GM21381 (cell line): ENCODE measurements around the gene RCBTB2.
"Not testable (repeated sequence)": the region's sequence is repeated elsewhere in the genome, so short reads cannot be mapped to it uniquely, and the experiment has no call there.

Experiments
- ATAC-seq: cut with Tn5 transposase; IDR thresholded peaks from one replicate; pipeline ENCODE4 v1.9.1; 2021; ENCODE audit warnings: mild to moderate bottlenecking, moderate library complexity; ENCODE audit not compliant: unreplicated experiment

The RCBTB2 gene

DNA sequence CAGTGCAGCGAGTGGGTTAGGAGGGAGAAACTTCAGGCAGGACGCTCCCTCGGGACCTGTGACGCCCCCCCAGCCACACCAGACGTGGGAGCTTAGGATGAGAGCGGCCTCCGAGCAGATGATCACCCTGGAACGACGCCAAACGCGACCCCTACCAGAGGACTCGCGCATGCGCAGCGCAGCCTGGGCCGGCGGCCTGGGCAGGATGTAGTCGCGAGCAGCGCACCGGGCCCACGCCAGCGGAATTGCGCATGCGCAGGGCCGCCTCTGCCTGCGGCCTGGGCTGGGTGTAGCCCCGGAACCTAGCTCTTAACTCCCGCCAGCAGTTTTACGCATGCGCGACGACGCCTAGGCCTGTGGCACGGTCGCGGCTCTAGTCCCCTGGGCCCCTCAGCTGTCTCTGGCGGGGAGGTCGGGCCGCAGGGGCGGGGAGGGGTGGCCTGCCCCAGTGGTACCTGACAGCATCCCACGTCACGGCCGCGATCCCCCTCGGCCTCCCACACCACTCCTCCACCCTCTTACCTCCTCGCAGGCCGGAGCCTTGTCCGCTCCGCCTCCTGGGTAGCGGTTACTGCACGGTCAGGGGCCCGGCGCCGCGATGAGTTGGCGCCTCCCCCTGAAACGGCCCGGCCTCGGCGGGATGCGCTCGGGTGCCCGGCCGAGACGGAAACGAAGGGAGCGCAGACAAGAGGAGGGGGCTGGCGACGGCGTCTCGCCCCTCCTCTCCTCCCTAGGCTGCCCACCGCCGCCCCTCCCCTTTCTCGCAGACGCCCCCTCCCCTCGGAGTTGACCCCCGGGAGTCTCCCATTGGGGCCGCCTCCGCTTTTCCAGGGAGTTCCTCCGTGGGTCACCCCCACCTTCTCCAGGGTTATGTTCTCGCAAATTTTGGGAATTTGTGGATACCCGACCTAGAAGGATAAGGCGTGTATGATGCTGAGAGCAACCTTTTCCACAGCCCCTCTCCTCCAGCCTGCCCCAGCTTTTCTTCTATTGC, at the start of gene RCBTB2:
Gene RCBTB2 (minus strand): TSS at position 575 of the 994 bp plus-strand sequence. CDS start 11,141 bp downstream, outside the sequence.
- peak; percentile 77 for ATAC-seq

DNA sequence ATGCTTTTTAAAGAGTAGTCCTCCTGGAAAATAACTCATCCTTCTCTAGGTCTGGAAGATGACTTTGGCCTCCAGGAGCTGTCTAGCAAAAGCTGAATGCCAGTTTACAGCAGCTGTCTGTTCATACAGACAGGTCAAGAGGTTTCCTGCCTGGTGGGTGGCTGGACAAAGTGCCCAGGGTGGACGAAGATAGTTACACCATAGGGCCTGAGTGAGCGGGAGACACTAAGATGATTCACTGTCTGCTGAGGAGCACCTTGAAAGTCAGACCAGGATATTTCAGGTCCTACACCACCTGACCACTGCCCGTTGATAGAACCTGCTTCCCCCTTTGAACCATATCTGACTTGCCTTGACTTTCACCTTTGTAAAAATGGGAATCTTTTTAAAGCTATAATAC, 49.2 kb upstream of the RCBTB2 start:
- ATAC-seq: no peak

DNA sequence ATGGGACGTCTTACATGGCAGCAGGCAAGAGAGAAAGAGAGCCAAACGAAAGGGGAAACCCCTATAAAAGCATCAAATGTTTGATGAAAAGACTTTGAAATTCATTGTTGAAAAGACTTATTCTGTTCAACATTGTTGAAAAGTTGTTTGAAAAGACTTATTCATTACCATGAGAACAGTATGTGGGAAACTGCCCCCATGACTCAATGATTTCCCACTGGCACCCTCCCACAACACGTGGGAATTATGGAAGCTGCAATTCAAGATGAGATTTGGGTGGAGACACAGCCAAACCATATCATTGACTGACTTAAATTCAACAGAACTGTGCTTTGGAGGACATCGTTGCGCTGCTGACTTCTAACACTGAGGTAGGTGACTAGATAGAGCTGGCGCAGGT, 48.0 kb upstream of the RCBTB2 start:
- no peak for ATAC-seq

DNA sequence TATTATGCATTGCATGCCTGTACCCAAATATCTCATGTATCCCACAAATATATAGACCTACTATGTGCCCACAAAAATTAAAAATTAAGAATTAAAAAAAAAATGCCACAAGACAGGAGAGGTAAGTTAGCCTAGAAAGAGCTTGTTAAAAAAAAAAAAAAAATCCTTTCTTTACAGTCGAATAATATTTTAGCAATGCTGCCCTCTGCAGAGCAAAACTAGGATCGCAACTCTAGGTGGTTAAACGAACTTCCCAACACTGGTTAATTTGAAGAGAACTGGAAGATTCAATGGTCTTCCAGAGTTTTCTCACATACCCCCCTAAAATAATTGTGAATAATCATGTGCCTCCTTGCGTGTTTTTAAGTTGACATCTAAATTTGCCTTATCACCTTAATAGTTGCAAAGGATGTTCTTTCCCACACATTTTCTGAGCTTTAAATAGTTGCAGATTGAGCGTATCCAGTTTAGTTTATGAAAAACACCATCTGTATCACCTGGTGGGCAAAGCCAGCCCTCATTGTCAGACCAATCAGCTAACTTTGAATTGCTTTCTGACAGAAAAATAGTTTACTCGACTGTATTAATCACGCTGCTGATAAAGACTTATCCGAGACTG, 47.4 kb upstream of the RCBTB2 start:
- no peak for ATAC-seq

DNA sequence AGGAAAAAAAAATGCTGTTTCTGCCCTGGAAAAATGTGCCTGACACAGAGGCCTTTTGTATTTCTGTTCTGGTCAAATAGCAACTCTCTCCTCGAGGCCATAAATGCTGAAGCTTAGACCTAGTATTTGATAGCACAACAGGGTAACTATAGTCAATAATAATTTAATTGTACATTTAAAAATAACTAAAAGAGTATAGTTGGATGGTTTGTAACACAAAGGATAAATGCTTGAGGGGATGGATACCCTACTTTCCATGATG, 47.0 kb upstream of the RCBTB2 start:
- ATAC-seq: not testable (repeated sequence)

DNA sequence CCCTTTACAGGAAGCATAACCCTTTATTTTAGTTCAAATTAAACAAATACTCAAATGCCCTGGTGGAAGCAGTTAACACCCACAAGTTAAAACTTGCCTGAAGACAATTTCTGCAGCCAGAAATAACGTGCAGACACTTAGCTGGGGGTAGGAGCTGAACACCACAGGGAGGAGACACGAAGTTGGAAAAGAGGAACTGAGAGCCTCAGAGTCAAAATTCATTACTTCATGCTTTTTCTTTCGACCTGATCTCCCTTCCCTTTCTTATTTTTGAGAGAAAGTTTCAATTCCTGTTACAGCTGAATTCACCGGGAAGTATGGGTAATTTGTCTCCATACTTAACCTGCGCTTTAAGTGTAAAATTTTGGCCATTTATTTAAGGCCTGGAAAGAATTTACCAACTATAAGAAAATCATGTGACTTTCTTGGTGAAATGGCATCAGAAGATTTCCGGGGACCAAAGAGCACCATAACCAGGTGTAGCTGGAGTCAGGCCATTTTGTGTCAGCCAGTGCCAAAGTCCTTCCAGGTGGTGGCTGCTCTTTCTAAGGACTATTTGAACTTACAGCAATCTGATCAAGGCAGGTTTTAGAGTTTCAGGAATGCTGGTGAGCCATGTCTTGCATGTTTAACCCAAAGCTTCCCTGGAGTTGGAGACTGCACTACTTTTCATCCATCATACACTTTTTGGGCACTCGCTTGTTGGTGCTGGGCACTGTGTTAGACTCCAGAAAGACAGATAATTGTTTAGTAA, 46.5 kb upstream of the RCBTB2 start:
- peak; percentile 77 for ATAC-seq

DNA sequence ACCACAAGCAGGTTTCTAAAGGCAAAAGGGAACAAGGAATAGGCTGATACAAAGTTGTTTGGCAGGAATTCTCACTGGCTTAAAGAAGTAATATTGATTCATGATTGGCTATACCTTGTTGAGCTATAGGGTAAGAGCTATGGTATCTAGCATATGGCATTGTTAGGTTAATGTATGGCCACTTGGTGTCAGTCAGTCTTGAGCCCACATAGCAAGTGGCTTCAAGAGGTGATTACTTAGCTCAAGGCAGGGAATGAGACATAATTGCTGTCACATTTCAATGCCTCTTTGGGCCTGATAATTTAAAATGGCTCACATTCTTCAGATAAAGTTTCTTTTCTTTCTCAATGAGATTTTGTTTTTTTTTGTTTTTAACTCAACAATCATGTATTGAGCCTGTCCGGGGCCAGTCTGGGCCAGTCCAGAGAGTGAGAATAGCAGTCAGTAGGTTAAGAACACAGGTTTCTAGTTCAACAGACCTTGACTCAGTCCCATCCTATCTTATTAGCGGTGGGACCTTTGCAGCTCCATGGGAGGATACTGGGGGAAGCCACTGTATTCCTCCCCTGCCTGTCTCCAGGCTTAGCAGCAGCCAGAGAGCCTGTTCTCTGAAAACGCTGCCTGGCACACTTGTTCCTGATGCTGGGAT, 45.8 kb upstream of the RCBTB2 start:
- peak; percentile 45 for ATAC-seq

DNA sequence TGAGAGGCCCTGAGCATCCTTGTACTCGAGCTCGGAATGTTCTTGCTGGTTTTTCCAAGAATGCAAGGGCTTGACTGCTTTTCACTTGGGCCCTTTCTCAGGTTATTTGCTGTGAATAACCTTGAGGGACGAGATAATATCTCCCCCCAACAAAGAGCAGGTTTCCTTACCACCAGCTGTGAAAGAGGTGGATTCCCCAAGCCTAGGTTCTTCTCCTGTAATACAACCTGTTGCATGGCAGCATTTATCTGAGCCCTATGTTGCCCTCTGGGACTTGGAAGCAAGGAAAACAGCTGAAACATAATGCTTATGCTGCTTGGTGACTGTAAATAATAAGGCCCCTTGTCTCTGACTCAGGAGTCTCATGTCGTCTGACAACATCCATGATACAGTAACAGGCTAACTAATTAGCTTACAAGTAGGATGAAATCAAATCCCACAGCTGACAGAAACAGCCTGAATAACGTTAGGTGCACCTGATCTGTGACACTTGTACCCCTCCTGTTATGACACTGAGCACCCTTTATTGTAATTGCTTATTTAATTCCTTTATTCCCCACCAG, 43.6 kb upstream of the RCBTB2 start:
- ATAC-seq: no peak

DNA sequence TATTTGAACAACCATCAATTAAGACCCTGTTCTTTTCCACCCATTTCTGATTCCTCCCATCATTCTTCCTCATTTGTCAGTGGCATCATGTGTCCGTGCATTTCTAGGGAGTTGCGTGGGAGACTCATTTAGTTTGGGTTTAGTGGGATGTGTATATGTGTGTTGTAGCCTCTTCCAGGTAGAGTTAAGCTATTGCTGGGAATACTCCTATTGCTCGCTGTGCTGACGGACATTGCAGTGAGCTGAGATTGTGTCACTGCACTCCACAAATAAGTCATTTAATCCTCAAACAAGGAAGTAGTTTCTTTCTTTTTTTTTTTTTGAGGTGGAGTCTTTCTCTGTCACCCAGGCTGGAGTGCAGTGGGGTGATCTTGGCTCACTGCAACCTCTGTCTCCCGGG, 42.2 kb upstream of the RCBTB2 start:
- ATAC-seq: no peak

DNA sequence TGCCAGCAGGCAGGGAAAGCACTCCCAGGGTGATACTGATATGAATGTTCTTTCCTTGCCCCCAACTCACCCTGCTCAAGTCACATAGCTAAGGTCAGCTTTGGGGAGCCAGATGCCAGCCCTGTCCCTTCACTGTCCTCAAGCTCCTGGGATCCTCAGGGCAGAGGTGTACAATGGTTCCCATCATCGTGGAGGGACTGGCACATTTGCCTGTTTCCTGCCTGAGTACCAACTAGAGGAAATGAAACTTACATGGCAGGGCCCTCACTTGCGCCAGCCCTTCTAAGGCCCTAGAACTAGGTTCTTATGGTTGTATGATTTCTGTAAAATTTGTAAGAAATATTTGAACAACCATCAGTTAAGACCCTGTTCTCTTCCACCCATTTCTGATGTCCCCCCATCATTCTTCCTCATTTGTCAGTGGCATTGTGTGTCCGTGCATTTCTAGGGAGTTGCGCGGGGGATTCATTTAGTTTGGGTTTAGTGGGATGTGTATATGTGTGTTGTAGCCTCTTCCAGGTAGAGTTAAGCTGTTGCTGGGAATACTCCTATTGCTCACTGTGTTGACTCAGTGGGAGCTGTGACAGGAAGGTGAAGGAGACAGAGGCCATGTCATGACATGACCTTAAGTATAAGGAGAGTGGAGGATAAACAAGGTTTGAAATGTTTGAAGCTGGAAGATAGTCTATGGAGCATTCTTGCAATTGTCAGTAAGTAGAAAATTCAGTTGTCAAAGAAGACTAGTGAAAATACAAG, 41.3 kb upstream of the RCBTB2 start:
- no peak for ATAC-seq

DNA sequence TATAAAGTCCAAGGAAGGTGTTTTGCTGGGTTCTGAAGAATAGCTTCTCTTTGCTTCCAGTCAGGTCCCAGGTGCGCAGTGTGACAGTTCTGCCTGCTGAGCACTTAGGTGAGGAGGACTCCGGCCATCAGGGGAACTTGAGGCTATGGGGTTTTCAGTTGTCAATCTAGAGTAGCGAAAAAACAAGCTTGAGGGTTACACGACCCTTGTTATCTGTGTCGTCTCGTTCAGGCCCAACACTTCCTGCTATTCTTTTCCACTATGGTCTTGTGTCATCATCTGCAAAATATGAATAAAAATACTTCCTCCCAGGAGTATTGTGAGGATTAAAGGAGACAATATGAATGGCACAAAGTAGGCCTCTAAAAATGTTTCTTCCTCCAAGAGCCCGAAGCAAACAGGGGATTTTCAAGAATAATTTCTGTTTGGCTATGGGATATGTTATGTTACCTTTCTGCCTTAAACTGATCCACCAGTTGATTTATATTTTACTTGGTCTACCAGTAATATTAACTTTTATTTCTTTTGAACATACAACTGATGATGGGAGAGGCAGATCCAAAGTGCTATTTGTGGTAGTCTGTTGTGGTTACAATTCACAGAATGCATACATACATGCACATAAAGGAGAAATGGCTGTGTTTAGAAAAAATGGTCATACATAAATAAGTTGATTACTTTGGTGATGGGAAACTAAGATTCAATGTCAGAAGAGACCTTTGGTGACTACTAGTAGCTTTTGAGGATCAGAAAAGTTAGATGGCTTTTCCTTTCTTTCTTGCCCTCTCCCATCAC, 40.5 kb upstream of the RCBTB2 start:
- no peak for ATAC-seq

DNA sequence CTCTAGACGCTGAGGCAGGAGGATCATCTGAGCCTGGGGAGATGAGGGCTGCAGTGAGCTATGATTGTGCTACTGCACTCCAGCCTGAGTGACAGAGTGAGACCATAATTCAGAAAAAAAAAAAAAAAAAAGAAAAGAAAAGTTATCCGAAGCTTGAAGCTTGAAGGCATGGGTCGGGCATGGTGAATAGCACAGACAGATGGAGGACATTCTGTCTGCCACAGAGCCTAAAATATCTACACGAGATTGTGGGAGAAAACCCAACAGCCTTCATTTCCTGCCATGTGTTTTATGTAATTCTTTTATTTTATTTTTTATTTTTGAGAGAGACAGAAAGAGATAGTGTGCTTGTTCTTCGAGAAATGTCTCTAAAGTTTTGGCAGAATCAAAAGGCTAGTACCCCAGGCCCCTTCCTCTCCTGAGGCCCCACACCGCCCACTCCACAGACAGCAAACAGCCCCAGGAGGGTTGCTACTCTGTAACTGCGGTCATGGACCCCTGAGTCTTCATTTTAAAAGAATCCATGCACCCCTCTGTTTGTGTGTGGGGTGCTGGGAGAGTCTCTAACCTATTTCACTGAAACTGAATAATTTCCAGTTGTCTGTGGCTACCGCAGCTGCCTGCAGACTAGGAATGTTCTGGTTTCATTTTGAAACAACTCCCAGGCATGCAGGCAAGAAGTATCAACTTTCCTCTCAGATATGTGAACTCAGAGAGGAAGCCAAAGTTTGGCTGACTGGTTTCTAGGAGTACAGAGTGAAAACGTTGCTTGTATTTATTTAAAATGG, 38.4 kb upstream of the RCBTB2 start:
- ATAC-seq: no peak

DNA sequence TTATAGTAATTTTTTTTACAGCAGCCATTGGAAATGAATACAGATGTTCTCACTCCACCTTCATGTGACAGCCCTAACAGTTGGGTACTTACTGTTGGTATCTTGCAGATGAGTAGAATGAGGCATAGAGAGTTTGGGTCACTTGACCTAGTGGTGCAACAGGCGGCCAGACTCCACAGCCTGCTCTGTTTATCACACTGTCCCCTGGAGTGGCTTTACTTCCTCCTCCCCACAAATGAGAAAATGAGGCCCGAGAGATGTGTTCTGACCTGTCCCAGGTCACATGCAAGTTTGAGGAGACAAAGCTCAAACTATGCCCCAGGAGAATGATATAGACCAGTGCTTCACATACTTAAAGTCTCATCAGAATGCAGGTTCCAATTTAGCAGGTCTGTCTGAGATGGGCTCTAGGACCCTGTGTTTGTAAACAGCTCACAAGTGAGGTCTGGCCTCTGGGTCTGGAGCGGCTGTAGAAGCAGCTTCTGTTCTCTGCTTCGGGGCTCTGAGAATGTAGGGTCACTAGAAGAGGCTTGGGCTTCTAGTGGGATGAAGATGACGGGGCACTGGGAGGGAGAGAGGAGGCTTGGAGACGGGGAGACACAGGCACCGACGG, 37.4 kb upstream of the RCBTB2 start:
- no peak for ATAC-seq

DNA sequence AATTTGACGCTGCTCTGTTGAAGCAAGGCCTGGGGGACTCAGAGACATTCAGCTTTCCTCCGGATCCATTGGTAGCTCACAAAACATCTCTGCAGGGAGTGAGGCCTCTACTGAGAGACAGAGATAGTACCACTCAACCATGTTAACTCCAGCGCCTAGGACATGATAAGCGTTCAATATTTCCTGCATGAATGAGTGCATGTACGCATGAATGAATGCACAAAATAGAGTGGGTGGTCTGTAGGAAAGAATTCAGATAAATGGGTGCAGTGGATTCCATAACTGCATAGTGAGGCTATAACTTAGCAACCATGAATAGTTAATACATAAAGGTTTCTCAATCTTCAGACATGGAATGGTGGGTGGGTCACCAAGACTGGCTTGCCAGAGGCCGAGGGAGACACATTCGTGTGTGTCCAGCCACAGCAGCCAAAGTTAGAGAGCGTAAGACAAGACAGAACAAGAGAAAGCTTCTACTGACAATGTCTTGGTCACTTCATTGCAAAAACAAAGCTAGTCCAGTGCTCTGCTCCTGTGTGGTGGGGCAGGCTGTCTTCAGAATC, 36.3 kb upstream of the RCBTB2 start:
- ATAC-seq: no peak

DNA sequence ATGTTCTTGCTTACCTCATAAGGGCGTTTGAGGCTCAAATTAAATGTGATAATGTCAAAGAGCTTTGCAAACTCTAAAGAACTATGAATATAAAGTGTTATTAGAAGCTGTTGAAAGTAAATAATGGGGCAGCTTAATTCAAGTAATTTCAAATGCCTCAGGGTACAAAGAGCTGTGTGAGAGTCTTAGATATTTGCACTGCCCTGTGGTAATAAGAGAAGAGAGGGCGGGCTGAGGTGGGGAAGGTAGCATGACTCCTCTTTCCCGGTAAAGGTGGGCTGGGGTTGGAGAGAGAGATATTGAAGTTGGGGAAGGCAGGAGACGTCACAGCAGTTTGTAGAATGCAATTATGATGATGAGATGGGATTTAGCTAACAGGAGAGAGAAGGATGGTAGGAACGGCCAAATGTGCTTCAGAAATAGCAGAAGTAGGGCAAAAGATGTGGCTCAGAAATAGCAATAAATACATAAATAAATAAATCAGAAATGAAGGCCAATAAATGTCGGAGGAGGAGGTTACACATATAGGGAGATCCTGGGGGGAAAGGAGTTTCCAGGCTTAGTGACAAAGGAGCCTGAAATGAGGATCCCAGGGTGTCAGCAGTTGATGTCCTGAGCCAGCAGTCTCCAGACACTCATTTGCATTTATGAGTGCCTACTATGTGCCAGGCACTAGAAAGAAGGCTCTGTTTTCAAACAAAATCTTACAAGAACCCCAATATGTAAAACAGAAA, 35.7 kb upstream of the RCBTB2 start:
- no peak for ATAC-seq

DNA sequence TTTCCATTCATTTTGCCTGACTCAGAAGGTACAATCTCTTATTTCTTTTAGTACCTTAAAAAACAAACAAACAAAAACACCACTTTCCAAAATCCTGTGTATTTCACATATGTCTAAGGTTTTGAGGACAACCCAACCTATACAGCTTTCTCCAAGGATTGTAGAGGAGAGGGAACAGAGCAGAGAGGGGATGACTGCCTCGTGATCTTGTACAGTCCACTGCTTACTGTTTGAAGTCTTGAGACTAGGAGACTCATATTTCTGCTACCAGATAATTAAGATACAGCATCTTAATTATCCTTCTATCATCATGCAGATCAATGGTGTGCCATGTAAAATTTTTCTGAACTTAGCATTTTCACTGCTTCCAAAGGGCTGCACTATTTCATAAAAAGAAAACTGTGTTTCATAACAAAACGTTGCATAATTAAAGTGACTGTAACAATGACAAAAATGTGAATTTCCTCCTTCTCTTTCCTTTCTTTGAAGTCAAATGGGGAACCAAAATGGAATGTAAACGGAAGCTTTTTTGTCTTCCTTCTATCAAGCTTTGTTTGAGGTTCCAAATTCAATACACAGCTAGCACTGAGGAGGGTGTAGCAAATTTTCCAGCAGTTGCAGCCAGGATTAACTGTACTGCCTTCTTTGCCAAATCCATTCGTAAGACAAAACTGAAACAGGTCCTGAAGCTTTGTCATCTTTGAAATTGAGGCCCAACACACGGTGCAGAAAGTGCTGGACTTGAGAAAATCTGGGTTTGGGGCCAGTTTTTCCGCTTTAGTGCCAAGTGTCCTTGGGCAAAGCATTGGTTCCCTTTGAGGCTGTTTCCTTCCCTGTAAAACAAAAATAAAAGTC, 34.9 kb upstream of the RCBTB2 start:
- ATAC-seq: no peak
